ENCODE data around the gene RND3. TPM values are rescaled to one million over a fixed set of nuclear protein-coding genes. Genes with fewer than 3 reads are reported as not detected.
A peak's percentile ranks its signal among the peaks of the same experiment; 100 is the strongest.

The RND3 gene
- total RNA-seq, 1 donor from 2014 or later = 145 TPM

DNA sequence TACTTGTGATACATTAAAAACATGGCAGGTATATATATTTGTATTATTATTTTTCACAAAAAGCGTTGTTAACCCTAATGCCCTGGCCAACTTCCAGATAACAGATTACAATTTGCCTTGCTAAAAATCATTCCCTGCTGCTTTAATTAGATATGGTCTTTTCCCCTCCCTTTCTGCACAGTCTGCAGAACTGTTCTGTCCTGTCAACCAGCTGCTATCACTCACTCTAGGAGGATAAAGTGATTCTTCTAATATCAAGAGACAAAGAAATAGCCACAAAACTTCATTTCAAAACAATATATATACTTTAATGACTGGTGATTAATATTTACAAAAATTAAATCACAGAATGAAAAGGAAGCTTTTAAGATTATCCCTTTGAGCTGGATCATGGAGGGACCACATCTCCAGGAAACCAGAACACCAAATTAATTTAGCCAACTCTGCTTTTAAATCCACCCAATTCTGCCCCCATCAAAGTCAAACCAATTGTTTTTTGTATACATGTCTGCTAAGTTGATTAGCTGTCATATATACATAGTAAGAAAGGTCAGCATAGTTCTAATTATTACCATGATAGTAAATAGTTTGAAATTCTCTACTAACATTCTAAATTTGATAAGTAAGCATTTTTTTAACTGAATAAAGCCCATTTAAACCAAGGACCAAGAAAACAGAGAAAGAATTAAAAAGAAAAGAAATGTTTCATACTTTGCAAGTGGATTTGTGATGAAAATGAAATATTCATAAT lies 55.7 kb downstream of the RND3 start:
- Mint-ChIP-seq H3K4me1 (peaks cover 14% of the 10 kb centered on the region), H3K4me3 (no peak overlapping the region), H3K27me3 (ENCODE audit: low read depth) (no peaks in the 10 kb centered on the region), H3K9me3 (peaks cover 13% of the 10 kb centered on the region), H3K36me3 (peaks cover 6% of the 10 kb centered on the region), H3K27ac (no peak overlapping the region)
- DNase-seq (ENCODE audit: low spot score in 2 of 2, unreplicated experiment in 2 of 2) = no peak
- TF ChIP-seq, protein P1, sequence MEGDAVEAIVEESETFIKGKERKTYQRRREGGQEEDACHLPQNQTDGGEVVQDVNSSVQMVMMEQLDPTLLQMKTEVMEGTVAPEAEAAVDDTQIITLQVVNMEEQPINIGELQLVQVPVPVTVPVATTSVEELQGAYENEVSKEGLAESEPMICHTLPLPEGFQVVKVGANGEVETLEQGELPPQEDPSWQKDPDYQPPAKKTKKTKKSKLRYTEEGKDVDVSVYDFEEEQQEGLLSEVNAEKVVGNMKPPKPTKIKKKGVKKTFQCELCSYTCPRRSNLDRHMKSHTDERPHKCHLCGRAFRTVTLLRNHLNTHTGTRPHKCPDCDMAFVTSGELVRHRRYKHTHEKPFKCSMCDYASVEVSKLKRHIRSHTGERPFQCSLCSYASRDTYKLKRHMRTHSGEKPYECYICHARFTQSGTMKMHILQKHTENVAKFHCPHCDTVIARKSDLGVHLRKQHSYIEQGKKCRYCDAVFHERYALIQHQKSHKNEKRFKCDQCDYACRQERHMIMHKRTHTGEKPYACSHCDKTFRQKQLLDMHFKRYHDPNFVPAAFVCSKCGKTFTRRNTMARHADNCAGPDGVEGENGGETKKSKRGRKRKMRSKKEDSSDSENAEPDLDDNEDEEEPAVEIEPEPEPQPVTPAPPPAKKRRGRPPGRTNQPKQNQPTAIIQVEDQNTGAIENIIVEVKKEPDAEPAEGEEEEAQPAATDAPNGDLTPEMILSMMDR (IDR thresholded peaks at IDR 0.05; ENCODE audit: unreplicated experiment) = no peak

DNA sequence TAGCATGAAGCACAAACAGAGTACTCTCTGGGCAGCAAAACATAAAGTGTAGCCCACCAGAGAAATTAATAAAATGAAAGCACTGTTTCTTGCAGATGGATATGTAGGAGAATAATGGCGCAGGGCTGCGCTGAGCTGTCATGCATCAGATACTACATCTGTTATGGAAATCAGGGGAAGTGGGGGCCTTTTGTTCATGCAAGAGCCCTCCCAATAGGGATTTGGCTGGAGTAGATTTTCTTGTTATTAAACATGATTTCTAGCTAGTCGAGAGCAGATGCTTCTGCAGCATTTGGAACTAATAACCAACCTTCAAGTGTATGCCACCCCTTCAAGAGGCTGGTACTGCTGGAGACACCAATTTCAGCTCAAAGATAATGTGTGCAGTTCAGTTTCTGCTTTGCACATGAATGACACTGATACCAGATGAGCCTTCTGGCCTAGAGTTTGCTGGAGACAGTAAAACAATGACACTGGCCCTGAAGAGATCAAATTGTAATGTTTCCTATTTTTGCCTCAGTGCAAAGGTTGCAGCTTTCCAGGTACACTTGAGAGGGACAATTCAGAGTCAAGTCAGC lies 58.0 kb downstream of the RND3 start:
- peaks cover 36% of the 10 kb centered on the region for H3K4me1 Mint-ChIP-seq
- no peak overlapping the region for H3K27ac Mint-ChIP-seq
- H3K27me3 Mint-ChIP-seq (ENCODE audit: low read depth) = no peaks in the 10 kb centered on the region
- H3K9me3 Mint-ChIP-seq = no peaks in the 10 kb centered on the region
- no peak for DNase-seq (ENCODE audit: low spot score in 2 of 2, unreplicated experiment in 2 of 2)
- H3K36me3 Mint-ChIP-seq = no peaks in the 10 kb centered on the region
- no peak overlapping the region for H3K4me3 Mint-ChIP-seq
- TF ChIP-seq, protein P1 (IDR thresholded peaks at IDR 0.05; ENCODE audit: unreplicated experiment) = no peak

DNA sequence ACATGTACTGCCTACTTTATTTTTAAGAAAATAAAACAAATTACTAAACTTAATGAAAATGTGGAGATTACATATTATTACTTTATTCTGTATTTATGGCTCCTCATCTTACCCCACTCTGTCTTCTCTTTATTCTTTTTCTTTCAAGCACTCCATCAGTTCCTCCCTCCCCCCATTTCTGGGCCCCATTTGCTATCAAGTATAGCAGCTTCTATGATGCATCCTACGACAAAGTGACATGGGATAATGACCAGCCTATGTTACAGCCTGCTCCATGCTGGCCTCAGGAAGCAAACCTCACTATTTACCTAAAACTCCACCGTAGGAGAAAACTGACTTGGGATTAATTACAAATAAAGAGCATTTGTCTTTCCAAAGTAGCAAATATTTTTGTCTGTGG lies 58.8 kb downstream of the RND3 start:
- Mint-ChIP-seq H3K36me3 (no peaks in the 10 kb centered on the region), H3K4me3 (no peak overlapping the region), H3K4me1 (peaks cover 44% of the 10 kb centered on the region), H3K27ac (no peak overlapping the region), H3K9me3 (no peaks in the 10 kb centered on the region), H3K27me3 (ENCODE audit: low read depth) (no peaks in the 10 kb centered on the region)
- TF ChIP-seq, protein P1 (IDR thresholded peaks at IDR 0.05; ENCODE audit: unreplicated experiment) = no peak
- no peak for DNase-seq (ENCODE audit: low spot score in 2 of 2, unreplicated experiment in 2 of 2)

DNA sequence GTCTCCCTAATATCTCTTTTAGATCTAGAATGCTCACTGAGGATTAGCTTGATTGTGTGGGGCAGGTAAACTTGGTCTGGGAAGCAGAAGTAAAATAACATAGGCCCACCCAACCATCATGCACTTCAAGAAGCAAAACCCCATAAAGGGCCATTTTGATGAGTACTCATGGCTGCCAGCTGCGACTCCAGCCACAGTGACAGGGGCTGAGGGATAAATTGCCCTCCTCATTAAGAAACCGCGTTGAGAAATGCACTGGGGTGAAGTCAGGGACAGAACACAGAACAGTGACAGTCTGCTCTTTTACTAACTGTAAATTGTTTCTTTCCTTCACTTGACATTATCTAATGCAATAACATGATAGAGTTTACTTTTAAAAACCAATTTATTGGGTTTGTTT lies 60.2 kb downstream of the RND3 start:
- DNase-seq (ENCODE audit: low spot score in 2 of 2, unreplicated experiment in 2 of 2) = no peak
- peaks cover 43% of the 10 kb centered on the region for H3K4me1 Mint-ChIP-seq
- H3K4me3 Mint-ChIP-seq = no peak overlapping the region
- no peak overlapping the region for H3K27ac Mint-ChIP-seq
- H3K9me3 Mint-ChIP-seq = no peaks in the 10 kb centered on the region
- H3K27me3 Mint-ChIP-seq (ENCODE audit: low read depth) = no peaks in the 10 kb centered on the region
- TF ChIP-seq, protein P1 (IDR thresholded peaks at IDR 0.05; ENCODE audit: unreplicated experiment) = no peak
- no peaks in the 10 kb centered on the region for H3K36me3 Mint-ChIP-seq

GRCh38 chr2:150426724-150427123 lies 60.7 kb downstream of the RND3 start:
- no peak overlapping the region for H3K4me3 Mint-ChIP-seq
- H3K27me3 Mint-ChIP-seq (ENCODE audit: low read depth) = no peaks in the 10 kb centered on the region
- DNase-seq (ENCODE audit: low spot score in 2 of 2, unreplicated experiment in 2 of 2) = no peak
- peak overlapping the region; percentile 5 for H3K27ac Mint-ChIP-seq
- TF ChIP-seq, protein P1 (IDR thresholded peaks at IDR 0.05; ENCODE audit: unreplicated experiment) = no peak
- H3K9me3 Mint-ChIP-seq = no peaks in the 10 kb centered on the region
- H3K36me3 Mint-ChIP-seq = no peaks in the 10 kb centered on the region
- peaks cover 41% of the 10 kb centered on the region for H3K4me1 Mint-ChIP-seq
